Keratinocyte (primary cell): Measurements from ENCODE around the gene RAMACL. TPM values are rescaled to one million over a fixed set of nuclear protein-coding genes. Genes with fewer than 3 reads are reported as not detected.

Source experiments
- DNase-seq: peaks from one replicate; pipeline ENCODE4 v3.0.0-alpha.2; 2011; ENCODE audit warnings: low read depth, missing footprints, low spot score
- FAIRE-seq: peaks from 2 replicates; lab custom pipeline; 2011; peaks lifted over from hg19 to GRCh38; lab: Jason Lieb, UNC
- H2AFZ ChIP-seq: 2 replicates; pipeline ENCODE4 v1.6.0; 2012; ENCODE audit warnings: low read length, control low read depth, inconsistent platforms; ENCODE audit not compliant: control insufficient read depth
- H3K27ac ChIP-seq: 2 replicates; pipeline ENCODE4 v1.5.1; 2011; ENCODE audit warnings: low read length; ENCODE audit not compliant: control insufficient read depth, insufficient read depth
- H3K27me3 ChIP-seq: 3 replicates; pipeline ENCODE4 v1.6.0; 2011; ENCODE audit warnings: low read length; ENCODE audit not compliant: control insufficient read depth, insufficient read depth; ENCODE audit errors: extremely low read depth
- H3K36me3 ChIP-seq, 2 experiments: 2 replicates in 1 of 2; 3 replicates in 1 of 2; pipeline ENCODE4 v1.5.1; 2011; ENCODE audit warnings: low read length in 2 of 2, mild to moderate bottlenecking in 1 of 2; ENCODE audit not compliant: control insufficient read depth in 2 of 2, insufficient read depth in 2 of 2; ENCODE audit errors: extremely low read depth in 1 of 2
- H3K4me1 ChIP-seq: 3 replicates; pipeline ENCODE4 v1.5.1; 2011; ENCODE audit warnings: low read length; ENCODE audit not compliant: control insufficient read depth, insufficient read depth; ENCODE audit errors: extremely low read depth
- H3K4me2 ChIP-seq: 3 replicates; pipeline ENCODE4 v1.6.0; 2011; ENCODE audit warnings: low read depth, low read length; ENCODE audit not compliant: control insufficient read depth, insufficient read depth; ENCODE audit errors: extremely low read depth
- H3K4me3 ChIP-seq, 3 experiments: fragments of 200-600 bp in 1 of 3; sonication (generic) in 1 of 3; 2 replicates in 2 of 3; 3 replicates in 1 of 3; pipeline ENCODE4 v1.5.1; 2011 to 2016; ENCODE audit warnings: low read length in 3 of 3, mild to moderate bottlenecking in 3 of 3, control low read depth in 2 of 3, inconsistent platforms in 1 of 3, low read depth in 1 of 3, mixed read lengths in 1 of 3, mixed run types in 1 of 3, moderate library complexity in 1 of 3; ENCODE audit not compliant: control insufficient read depth in 2 of 3, insufficient read depth in 2 of 3; ENCODE audit errors: extremely low read depth in 1 of 3
- H3K79me2 ChIP-seq: 2 replicates; pipeline ENCODE4 v1.6.0; 2012; ENCODE audit warnings: low read length; ENCODE audit not compliant: control insufficient read depth, insufficient read depth
- H3K9ac ChIP-seq: 3 replicates; pipeline ENCODE4 v1.6.0; 2011; ENCODE audit warnings: low read length; ENCODE audit not compliant: control insufficient read depth, insufficient read depth; ENCODE audit errors: extremely low read depth
- H3K9me1 ChIP-seq: 3 replicates; pipeline ENCODE4 v1.6.0; 2011; ENCODE audit warnings: low read length; ENCODE audit not compliant: control insufficient read depth, insufficient read depth; ENCODE audit errors: extremely low read depth
- H3K9me3 ChIP-seq: 2 replicates; pipeline ENCODE4 v1.5.1; 2012; ENCODE audit warnings: low read depth, low read length; ENCODE audit not compliant: control insufficient read depth
- H4K20me1 ChIP-seq: 3 replicates; pipeline ENCODE4 v1.6.0; 2011; ENCODE audit warnings: low read length; ENCODE audit not compliant: control insufficient read depth, insufficient read depth; ENCODE audit errors: extremely low read depth
- EZH2 ChIP-seq: IDR thresholded peaks from one replicate; pipeline ENCODE4 v1.6.1; 2012; ENCODE audit warnings: inconsistent platforms, mild to moderate bottlenecking, low read length, moderate library complexity
- dilution Hi-C: fragments of 300-500 bp; cut with MboI; formaldehyde crosslinking; loops from one replicate; pipeline ENCODE4 v1.7.0; 2020; ENCODE audit warnings: low sequenced_read_pairs; ENCODE audit not compliant: extremely low pct_ligation_motif_present
- polyA plus RNA-seq, 5 experiments: library from polyadenylated mRNA; depleted of rRNA in 3 of 5; stranded (reverse) in 3 of 5; stranded (forward) in 1 of 5; unstranded in 1 of 5; fragments of >200 nt; gene quantifications; 1 replicate in 1 of 5; 2 replicates in 3 of 5; 3 replicates in 1 of 5; pipeline versions ENCODE4 v1.2.1 to v1.2.3, GENCODE V29; 2011 to 2012; ENCODE audit warnings: missing spikeins in 2 of 5, low read depth in 1 of 5, low replicate concordance in 1 of 5
- TF ChIP-seq, protein P1 (sequence below), 3 experiments: IDR thresholded peaks in 1 of 3; conservative IDR thresholded peaks in 1 of 3; optimal IDR thresholded peaks in 1 of 3; 2 replicates in 2 of 3; 3 replicates in 1 of 3; pipeline versions ENCODE3 to v1.5.1; 2011; ENCODE audit warnings: low read length in 3 of 3, mild to moderate bottlenecking in 3 of 3, moderate library complexity in 2 of 3, control low read depth in 1 of 3, inconsistent platforms in 1 of 3; ENCODE audit not compliant: insufficient read depth in 2 of 3; ENCODE audit errors: extremely low read depth in 1 of 3

RAMACL gene
- polyA plus RNA-seq, 1 donor (not counting 4 experiments of a cell fraction or from before 2014, with no cell fraction given), result 5.3 TPM

- no peaks in the 10 kb centered on the region for H3K9me3 ChIP-seq
- H2AFZ ChIP-seq, result no peak overlapping the region
- dilution Hi-C loops, result no loop called here
- H4K20me1 ChIP-seq, result no peaks in the 10 kb centered on the region
- no peak overlapping the region for H3K4me2 ChIP-seq
- H3K4me3 ChIP-seq, result no peak overlapping the region
- no peak for TF ChIP-seq EZH2
- TF ChIP-seq, protein P1, sequence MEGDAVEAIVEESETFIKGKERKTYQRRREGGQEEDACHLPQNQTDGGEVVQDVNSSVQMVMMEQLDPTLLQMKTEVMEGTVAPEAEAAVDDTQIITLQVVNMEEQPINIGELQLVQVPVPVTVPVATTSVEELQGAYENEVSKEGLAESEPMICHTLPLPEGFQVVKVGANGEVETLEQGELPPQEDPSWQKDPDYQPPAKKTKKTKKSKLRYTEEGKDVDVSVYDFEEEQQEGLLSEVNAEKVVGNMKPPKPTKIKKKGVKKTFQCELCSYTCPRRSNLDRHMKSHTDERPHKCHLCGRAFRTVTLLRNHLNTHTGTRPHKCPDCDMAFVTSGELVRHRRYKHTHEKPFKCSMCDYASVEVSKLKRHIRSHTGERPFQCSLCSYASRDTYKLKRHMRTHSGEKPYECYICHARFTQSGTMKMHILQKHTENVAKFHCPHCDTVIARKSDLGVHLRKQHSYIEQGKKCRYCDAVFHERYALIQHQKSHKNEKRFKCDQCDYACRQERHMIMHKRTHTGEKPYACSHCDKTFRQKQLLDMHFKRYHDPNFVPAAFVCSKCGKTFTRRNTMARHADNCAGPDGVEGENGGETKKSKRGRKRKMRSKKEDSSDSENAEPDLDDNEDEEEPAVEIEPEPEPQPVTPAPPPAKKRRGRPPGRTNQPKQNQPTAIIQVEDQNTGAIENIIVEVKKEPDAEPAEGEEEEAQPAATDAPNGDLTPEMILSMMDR (optimal IDR thresholded peaks at IDR 0.05 in 1 of 3, IDR thresholded peaks at IDR 0.05 in 1 of 3, conservative IDR thresholded peaks at IDR 0.05 in 1 of 3; ENCODE audit: extremely low read depth in 1 of 3, insufficient read depth in 2 of 3, low read length in 3 of 3), result no peak
- no peaks in the 10 kb centered on the region for H3K27me3 ChIP-seq
- no peak overlapping the region for H3K27ac ChIP-seq
- H3K4me1 ChIP-seq, result no peaks in the 10 kb centered on the region
- H3K79me2 ChIP-seq, result no peaks in the 10 kb centered on the region
- no peak overlapping the region for H3K9ac ChIP-seq
- no peaks in the 10 kb centered on the region for H3K36me3 ChIP-seq
- no peaks in the 10 kb centered on the region for H3K9me1 ChIP-seq
- FAIRE-seq (no peak), DNase-seq (no peak)
Measured at GRCh38 chr6:166581091-166581511, 5.4 kb downstream of the RAMACL start.

DNA sequence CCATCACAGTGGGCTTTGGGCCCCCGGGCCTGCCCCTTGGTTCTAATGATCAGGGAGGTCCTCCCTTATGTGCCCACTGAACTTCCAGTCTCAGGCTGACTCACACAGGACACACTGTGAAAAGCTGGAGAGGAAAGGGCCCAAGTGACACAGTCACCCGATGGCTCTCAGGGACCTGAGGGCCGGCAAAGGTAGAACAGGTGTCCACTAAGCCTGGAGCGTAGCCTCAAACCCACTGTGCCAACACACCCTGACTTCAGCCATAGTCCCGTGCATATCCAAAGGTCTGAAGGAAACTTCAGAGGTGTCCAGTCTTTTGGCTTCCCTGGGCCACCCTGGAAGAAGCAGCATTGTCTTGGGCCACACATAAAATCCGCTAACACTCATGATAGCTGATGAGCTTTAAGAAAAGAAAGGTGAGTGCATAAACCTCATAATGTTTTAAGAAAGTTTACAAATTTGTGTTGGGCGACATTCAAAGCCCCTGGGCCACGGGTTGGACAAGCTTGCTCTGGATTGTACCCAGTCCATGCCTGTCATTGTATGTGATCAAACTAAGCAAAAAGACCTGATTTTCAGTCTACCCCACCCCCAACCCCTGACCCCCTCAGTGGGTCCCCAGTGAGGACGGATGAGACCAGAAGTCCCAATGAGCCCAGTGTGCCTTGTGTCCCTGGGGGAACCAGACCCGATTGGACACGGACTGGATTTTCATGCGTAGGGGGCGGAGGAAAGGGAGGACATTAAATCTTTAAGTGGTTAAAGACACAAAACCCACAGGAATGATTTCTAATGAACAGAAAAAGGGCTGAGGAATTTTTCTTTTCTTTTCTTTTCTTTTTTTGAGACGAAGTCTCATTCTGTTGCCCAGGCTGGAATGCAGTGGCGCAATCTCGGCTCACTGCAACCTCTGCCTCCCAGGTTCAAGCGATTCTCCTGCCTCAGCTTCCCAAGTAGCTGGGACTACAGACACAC is 6.1 kb downstream of the RAMACL start:
- Histone ChIP-seq H3K36me3 (no peaks in the 10 kb centered on the region), H3K79me2 (no peaks in the 10 kb centered on the region), H2AFZ (no peak overlapping the region), H3K4me1 (no peaks in the 10 kb centered on the region), H3K9me3 (no peaks in the 10 kb centered on the region), H4K20me1 (no peaks in the 10 kb centered on the region), H3K27me3 (no peaks in the 10 kb centered on the region), H3K4me3 (no peak overlapping the region), H3K27ac (no peak overlapping the region), H3K9me1 (no peaks in the 10 kb centered on the region), H3K9ac (no peak overlapping the region), H3K4me2 (no peak overlapping the region)
- dilution Hi-C loops, result no loop called here
- FAIRE-seq, result no peak
- no peak for TF ChIP-seq EZH2
- TF ChIP-seq, protein P1 (optimal IDR thresholded peaks at IDR 0.05 in 1 of 3, IDR thresholded peaks at IDR 0.05 in 1 of 3, conservative IDR thresholded peaks at IDR 0.05 in 1 of 3; ENCODE audit: extremely low read depth in 1 of 3, insufficient read depth in 2 of 3, low read length in 3 of 3), result no peak
- DNase-seq, result no peak
